ENCODE measurements around the gene PPP2R1B. TPM values are rescaled to one million over a fixed set of nuclear protein-coding genes. Genes with fewer than 3 reads are reported as not detected.

PPP2R1B gene
- polyA plus RNA-seq, 1 donor (not counting 4 experiments of a cell fraction or from before 2014, with no cell fraction given): 33.6 TPM

- Histone ChIP-seq H3K9me3 (ENCODE audit: control insufficient read depth, low read depth, low read length) (no peaks in the 10 kb centered on the region), H3K4me3 (ENCODE audit: control insufficient read depth in 2 of 3, extremely low read depth in 1 of 3, insufficient read depth in 2 of 3, low read depth in 1 of 3, low read length in 3 of 3) (no peak overlapping the region), H2AFZ (ENCODE audit: control insufficient read depth, low read length) (no peak overlapping the region), H3K9me1 (ENCODE audit: control insufficient read depth, extremely low read depth, insufficient read depth, low read length) (no peaks in the 10 kb centered on the region), H3K4me1 (ENCODE audit: control insufficient read depth, extremely low read depth, insufficient read depth, low read length) (no peaks in the 10 kb centered on the region), H3K27me3 (ENCODE audit: control insufficient read depth, extremely low read depth, insufficient read depth, low read length) (no peaks in the 10 kb centered on the region), H3K36me3 (ENCODE audit: control insufficient read depth in 2 of 2, extremely low read depth in 1 of 2, insufficient read depth in 2 of 2, low read length in 2 of 2) (peaks cover 4 to 8% of the 10 kb centered on the region in 2 experiments), H3K9ac (ENCODE audit: control insufficient read depth, extremely low read depth, insufficient read depth, low read length) (no peak overlapping the region), H3K27ac (ENCODE audit: control insufficient read depth, insufficient read depth, low read length) (no peak overlapping the region), H3K4me2 (ENCODE audit: control insufficient read depth, extremely low read depth, insufficient read depth, low read depth, low read length) (no peak overlapping the region), H4K20me1 (ENCODE audit: control insufficient read depth, extremely low read depth, insufficient read depth, low read length) (no peaks in the 10 kb centered on the region), H3K79me2 (ENCODE audit: control insufficient read depth, insufficient read depth, low read length) (no peaks in the 10 kb centered on the region)
- DNase-seq (ENCODE audit: low read depth, low spot score) (no peak), FAIRE-seq (no peak)
- dilution Hi-C loops (cut with MboI; ENCODE audit: extremely low pct_ligation_motif_present, low sequenced_read_pairs): loop anchor here (5.0 kb wide), 1 partner anchor 50 kb away; no protein-coding TSS in a partner anchor
- TF ChIP-seq CTCF (optimal IDR thresholded peaks at IDR 0.05 in 1 of 3, IDR thresholded peaks at IDR 0.05 in 1 of 3, conservative IDR thresholded peaks at IDR 0.05 in 1 of 3; ENCODE audit: extremely low read depth in 1 of 3, insufficient read depth in 2 of 3, low read length in 3 of 3): no peak
- no peak for TF ChIP-seq EZH2 (IDR thresholded peaks at IDR 0.05; ENCODE audit: low read length)
These were observed 40.9 kb upstream of the PPP2R1B start for GRCh38 chr11:111807076-111807475.

- FAIRE-seq (no peak), DNase-seq (ENCODE audit: low read depth, low spot score) (no peak)
- H3K36me3 ChIP-seq (ENCODE audit: control insufficient read depth in 2 of 2, extremely low read depth in 1 of 2, insufficient read depth in 2 of 2, low read length in 2 of 2): peaks cover 0 to 5% of the 10 kb centered on the region in 2 experiments
- no peak overlapping the region for H3K4me2 ChIP-seq (ENCODE audit: control insufficient read depth, extremely low read depth, insufficient read depth, low read depth, low read length)
- no peaks in the 10 kb centered on the region for H3K9me1 ChIP-seq (ENCODE audit: control insufficient read depth, extremely low read depth, insufficient read depth, low read length)
- dilution Hi-C loops (cut with MboI; ENCODE audit: extremely low pct_ligation_motif_present, low sequenced_read_pairs): no loop called here
- no peaks in the 10 kb centered on the region for H3K4me1 ChIP-seq (ENCODE audit: control insufficient read depth, extremely low read depth, insufficient read depth, low read length)
- H3K4me3 ChIP-seq (ENCODE audit: control insufficient read depth in 2 of 3, extremely low read depth in 1 of 3, insufficient read depth in 2 of 3, low read depth in 1 of 3, low read length in 3 of 3): no peak overlapping the region
- no peaks in the 10 kb centered on the region for H3K9me3 ChIP-seq (ENCODE audit: control insufficient read depth, low read depth, low read length)
- H3K27ac ChIP-seq (ENCODE audit: control insufficient read depth, insufficient read depth, low read length): no peak overlapping the region
- no peaks in the 10 kb centered on the region for H3K79me2 ChIP-seq (ENCODE audit: control insufficient read depth, insufficient read depth, low read length)
- H4K20me1 ChIP-seq (ENCODE audit: control insufficient read depth, extremely low read depth, insufficient read depth, low read length): no peaks in the 10 kb centered on the region
- H3K9ac ChIP-seq (ENCODE audit: control insufficient read depth, extremely low read depth, insufficient read depth, low read length): no peak overlapping the region
- H3K27me3 ChIP-seq (ENCODE audit: control insufficient read depth, extremely low read depth, insufficient read depth, low read length): no peaks in the 10 kb centered on the region
- no peak for TF ChIP-seq EZH2 (IDR thresholded peaks at IDR 0.05; ENCODE audit: low read length)
- TF ChIP-seq CTCF (optimal IDR thresholded peaks at IDR 0.05 in 1 of 3, IDR thresholded peaks at IDR 0.05 in 1 of 3, conservative IDR thresholded peaks at IDR 0.05 in 1 of 3; ENCODE audit: extremely low read depth in 1 of 3, insufficient read depth in 2 of 3, low read length in 3 of 3): no peak
- no peak overlapping the region for H2AFZ ChIP-seq (ENCODE audit: control insufficient read depth, low read length)
These were observed 34.9 kb upstream of the PPP2R1B start for GRCh38 chr11:111801135-111801534.
